Cortex of kidney (tissue), 1 donor: ENCODE measurements around the gene IL1R1.
"Not testable (repeated sequence)": the region's sequence is repeated elsewhere in the genome, so short reads cannot be mapped to it uniquely, and the experiment has no call there.

Experiments
- DNase-seq: peaks from one replicate; lab custom pipeline; 2025; lab: John Stamatoyannopoulos, UW

Gene IL1R1

GRCh38 chr2:102141970-102142828 is at the start of gene IL1R1:
TSS of gene IL1R1 (plus strand) at chr2:102142746. CDS start at chr2:102157725, 14,979 bp downstream.
- DNase-seq, result no peak

GRCh38 chr2:102093662-102094061 is 48.9 kb upstream of the IL1R1 start:
- DNase-seq, result no peak

GRCh38 chr2:102094917-102095316 is 47.6 kb upstream of the IL1R1 start:
- no peak for DNase-seq

GRCh38 chr2:102096103-102096502 is 46.4 kb upstream of the IL1R1 start:
- no peak for DNase-seq

GRCh38 chr2:102098756-102099155 is 43.8 kb upstream of the IL1R1 start:
- DNase-seq, result no peak

GRCh38 chr2:102099536-102100298 is 42.8 kb upstream of the IL1R1 start:
- no peak for DNase-seq

GRCh38 chr2:102100371-102101096 is 42.0 kb upstream of the IL1R1 start:
- no peak for DNase-seq

GRCh38 chr2:102101097-102101848 is 41.3 kb upstream of the IL1R1 start:
- no peak for DNase-seq

GRCh38 chr2:102101849-102102635 is 40.5 kb upstream of the IL1R1 start:
- no peak for DNase-seq

- DNase-seq, result not testable (repeated sequence)
Observed at GRCh38 chr2:102102636-102102948, 40.0 kb upstream of the IL1R1 start.

- no peak for DNase-seq
Observed at GRCh38 chr2:102103284-102103683, 39.3 kb upstream of the IL1R1 start.

- DNase-seq, result no peak
Observed at GRCh38 chr2:102103992-102104871, 38.3 kb upstream of the IL1R1 start.

GRCh38 chr2:102106133-102106556 is 36.4 kb upstream of the IL1R1 start:
- DNase-seq, result no peak

- DNase-seq, result not testable (repeated sequence)
Observed at GRCh38 chr2:102106813-102107740, 35.5 kb upstream of the IL1R1 start.

- DNase-seq, result no peak
Observed at GRCh38 chr2:102107741-102108070, 34.8 kb upstream of the IL1R1 start.

GRCh38 chr2:102109016-102109415 is 33.5 kb upstream of the IL1R1 start:
- no peak for DNase-seq

GRCh38 chr2:102110171-102110570 is 32.4 kb upstream of the IL1R1 start:
- DNase-seq, result no peak

GRCh38 chr2:102110596-102111334 is 31.8 kb upstream of the IL1R1 start:
- DNase-seq, result no peak
